HepG2 (cell line): ENCODE data around the gene TMOD2. TPM values are rescaled to one million over a fixed set of nuclear protein-coding genes. Genes with fewer than 3 reads are reported as not detected.

Source experiments
- AGO1 ChIP-seq: fragments of 200-400 bp; formaldehyde crosslinking; IDR thresholded peaks from 2 replicates; pipeline ENCODE4 v1.6.1; 2017; ENCODE audit warnings: mild to moderate bottlenecking, low read depth, low read length, moderate library complexity; ENCODE audit not compliant: poor library complexity, severe bottlenecking
- ARNT2 ChIP-seq: sonication (generic); formaldehyde crosslinking; IDR thresholded peaks from 2 replicates; pipeline ENCODE4 v1.8.0; 2022; ENCODE audit warnings: mild to moderate bottlenecking, low read depth, missing genetic modification reagents, moderate library complexity
- POGK ChIP-seq: sonication (generic); formaldehyde crosslinking; conservative IDR thresholded peaks from 2 replicates; pipeline ENCODE4 v1.8.0; 2022; ENCODE audit warnings: mild to moderate bottlenecking, moderate library complexity, missing genetic modification reagents
- RXRB ChIP-seq: IDR thresholded peaks from 2 replicates; pipeline ENCODE4 v1.6.1; 2016; ENCODE audit warnings: borderline replicate concordance, missing genetic modification reagents, missing compliant biosample characterization
- SKI ChIP-seq: fragments of 450-650 bp; IDR thresholded peaks from one replicate; pipeline ENCODE4 v1.6.1; 2018; ENCODE audit warnings: mild to moderate bottlenecking; ENCODE audit not compliant: partially characterized antibody
- ZNF589 ChIP-seq: sonication (generic); formaldehyde crosslinking; conservative IDR thresholded peaks from 2 replicates; pipeline ENCODE4 v1.8.0; 2022; ENCODE audit warnings: mild to moderate bottlenecking, moderate library complexity, missing genetic modification reagents
- ZNF713 ChIP-seq: sonication (generic); formaldehyde crosslinking; IDR thresholded peaks from 2 replicates; pipeline ENCODE4 v1.4.0; 2020; ENCODE audit warnings: mild to moderate bottlenecking, missing genetic modification reagents
- ZSCAN30 ChIP-seq: sonication (generic); formaldehyde crosslinking; IDR thresholded peaks from 2 replicates; pipeline ENCODE4 v1.5.0; 2020; ENCODE audit warnings: mild to moderate bottlenecking, missing genetic modification reagents
- polyA plus RNA-seq, 8 experiments: library from polyadenylated mRNA; depleted of rRNA in 3 of 8; stranded (reverse) in 7 of 8; unstranded in 1 of 8; fragments of >200 nt; fragmentation: Illumina TruSeq in 4 of 8; extraction: Trizol in 4 of 8; gene quantifications; 2 replicates each; pipeline versions ENCODE4 v1.2.1 to v1.2.3, GENCODE V29; 2011 to 2016; ENCODE audit warnings: low read depth in 4 of 8, missing spikeins in 1 of 8, mixed read lengths in 1 of 8; ENCODE audit not compliant: insufficient read depth in 1 of 8
- total RNA-seq, 5 experiments: library from RNA; depleted of rRNA; stranded (reverse); fragments of >200 nt; fragmentation: Illumina TruSeq; extraction: Trizol; gene quantifications; 2 replicates each; pipeline ENCODE4 v1.2.3, GENCODE V29; 2016; ENCODE audit warnings: low read depth in 1 of 5
- TF ChIP-seq, protein P1 (sequence below): sonication (generic); formaldehyde crosslinking; IDR thresholded peaks from 2 replicates; pipeline ENCODE4 v1.4.0; 2020; ENCODE audit warnings: low read depth, mild to moderate bottlenecking, missing genetic modification reagents
- TF ChIP-seq, protein P2 (sequence below): sonication (generic); formaldehyde crosslinking; IDR thresholded peaks from 2 replicates; pipeline ENCODE4 v1.5.0; 2020; ENCODE audit warnings: missing genetic modification reagents
- TF ChIP-seq, protein P3 (sequence below): sonication (generic); formaldehyde crosslinking; IDR thresholded peaks from 2 replicates; pipeline ENCODE4 v1.4.0; 2020; ENCODE audit warnings: mild to moderate bottlenecking, missing genetic modification reagents
- TF ChIP-seq, protein P4 (sequence below): IDR thresholded peaks from 2 replicates; pipeline ENCODE4 v1.4.0; 2020; ENCODE audit warnings: mild to moderate bottlenecking, missing genetic modification reagents

TMOD2 gene
- total and polyA plus RNA-seq, 2 of the 13 experiments (the other 11 are each of a cell fraction or from before 2014, with no cell fraction given) = 0.01 to 0.02 TPM

DNA sequence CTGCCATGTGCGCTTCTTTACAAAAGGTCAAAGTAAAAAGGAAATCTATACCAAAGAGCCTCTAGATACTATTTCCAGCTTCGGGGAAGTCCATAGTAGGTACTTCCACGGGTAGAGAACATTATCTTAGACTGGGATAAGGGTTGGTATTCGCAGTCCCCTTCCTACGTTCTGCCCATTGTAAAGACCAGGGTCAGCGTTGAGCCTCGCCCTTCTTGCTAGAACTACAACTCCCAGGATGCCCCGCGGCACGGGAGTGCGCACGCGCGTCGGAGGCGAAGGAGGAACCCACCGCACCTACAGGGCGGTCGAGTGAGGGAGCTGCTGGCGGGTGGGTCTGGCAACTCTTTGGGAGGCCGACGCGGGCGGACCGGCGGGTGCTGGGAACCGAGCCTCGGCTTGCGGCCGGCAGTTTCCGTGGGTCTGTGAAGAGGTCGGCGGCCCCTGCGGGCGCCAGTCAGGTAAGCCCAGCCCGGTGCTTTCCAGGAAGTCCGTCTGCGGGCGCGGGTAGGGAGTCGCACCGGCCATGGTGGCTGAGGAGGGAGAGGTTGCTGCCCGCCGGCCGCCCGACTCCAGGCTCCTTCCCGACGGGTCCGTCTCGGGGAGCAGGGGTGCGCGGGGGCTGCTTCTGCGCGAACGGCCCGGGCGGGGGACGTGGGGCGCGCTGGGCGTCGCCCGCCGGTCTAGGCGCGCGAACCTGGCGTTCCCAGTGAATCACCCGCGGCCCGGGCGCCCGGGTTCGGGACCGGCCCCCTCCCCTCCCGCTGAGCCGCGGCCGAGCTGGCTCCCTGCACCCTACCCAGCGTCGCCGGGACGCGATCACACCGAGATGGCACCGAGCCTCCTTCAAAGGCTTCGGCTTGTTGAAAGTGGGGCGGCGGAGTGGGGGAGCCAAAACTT is 78.2 kb downstream of the TMOD2 start, which contains the start of gene TMOD3 (continued):
- TF ChIP-seq POGK (CRISPR knock-in tag) (no peak; the same call in 1 of the 2 replicates), AGO1 (peak; percentile 70), SKI (no peak), ZNF589 (CRISPR knock-in tag) (no peak), ZSCAN30 (CRISPR knock-in tag) (no peak), ZNF713 (CRISPR knock-in tag) (no peak), RXRB (CRISPR knock-in tag) (no peak; the same call in 1 of the 2 replicates), ARNT2 (CRISPR knock-in tag) (no peak)
- TF ChIP-seq, protein P1, sequence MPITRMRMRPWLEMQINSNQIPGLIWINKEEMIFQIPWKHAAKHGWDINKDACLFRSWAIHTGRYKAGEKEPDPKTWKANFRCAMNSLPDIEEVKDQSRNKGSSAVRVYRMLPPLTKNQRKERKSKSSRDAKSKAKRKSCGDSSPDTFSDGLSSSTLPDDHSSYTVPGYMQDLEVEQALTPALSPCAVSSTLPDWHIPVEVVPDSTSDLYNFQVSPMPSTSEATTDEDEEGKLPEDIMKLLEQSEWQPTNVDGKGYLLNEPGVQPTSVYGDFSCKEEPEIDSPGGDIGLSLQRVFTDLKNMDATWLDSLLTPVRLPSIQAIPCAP (CRISPR knock-in tag) = no peak
- TF ChIP-seq, protein P2, sequence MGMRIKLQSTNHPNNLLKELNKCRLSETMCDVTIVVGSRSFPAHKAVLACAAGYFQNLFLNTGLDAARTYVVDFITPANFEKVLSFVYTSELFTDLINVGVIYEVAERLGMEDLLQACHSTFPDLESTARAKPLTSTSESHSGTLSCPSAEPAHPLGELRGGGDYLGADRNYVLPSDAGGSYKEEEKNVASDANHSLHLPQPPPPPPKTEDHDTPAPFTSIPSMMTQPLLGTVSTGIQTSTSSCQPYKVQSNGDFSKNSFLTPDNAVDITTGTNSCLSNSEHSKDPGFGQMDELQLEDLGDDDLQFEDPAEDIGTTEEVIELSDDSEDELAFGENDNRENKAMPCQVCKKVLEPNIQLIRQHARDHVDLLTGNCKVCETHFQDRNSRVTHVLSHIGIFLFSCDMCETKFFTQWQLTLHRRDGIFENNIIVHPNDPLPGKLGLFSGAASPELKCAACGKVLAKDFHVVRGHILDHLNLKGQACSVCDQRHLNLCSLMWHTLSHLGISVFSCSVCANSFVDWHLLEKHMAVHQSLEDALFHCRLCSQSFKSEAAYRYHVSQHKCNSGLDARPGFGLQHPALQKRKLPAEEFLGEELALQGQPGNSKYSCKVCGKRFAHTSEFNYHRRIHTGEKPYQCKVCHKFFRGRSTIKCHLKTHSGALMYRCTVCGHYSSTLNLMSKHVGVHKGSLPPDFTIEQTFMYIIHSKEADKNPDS (CRISPR knock-in tag) = no peak; the same call in 1 of the 2 replicates
- TF ChIP-seq, protein P3, sequence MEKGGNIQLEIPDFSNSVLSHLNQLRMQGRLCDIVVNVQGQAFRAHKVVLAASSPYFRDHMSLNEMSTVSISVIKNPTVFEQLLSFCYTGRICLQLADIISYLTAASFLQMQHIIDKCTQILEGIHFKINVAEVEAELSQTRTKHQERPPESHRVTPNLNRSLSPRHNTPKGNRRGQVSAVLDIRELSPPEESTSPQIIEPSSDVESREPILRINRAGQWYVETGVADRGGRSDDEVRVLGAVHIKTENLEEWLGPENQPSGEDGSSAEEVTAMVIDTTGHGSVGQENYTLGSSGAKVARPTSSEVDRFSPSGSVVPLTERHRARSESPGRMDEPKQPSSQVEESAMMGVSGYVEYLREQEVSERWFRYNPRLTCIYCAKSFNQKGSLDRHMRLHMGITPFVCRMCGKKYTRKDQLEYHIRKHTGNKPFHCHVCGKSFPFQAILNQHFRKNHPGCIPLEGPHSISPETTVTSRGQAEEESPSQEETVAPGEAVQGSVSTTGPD (CRISPR knock-in tag) = no peak
- TF ChIP-seq, protein P4, sequence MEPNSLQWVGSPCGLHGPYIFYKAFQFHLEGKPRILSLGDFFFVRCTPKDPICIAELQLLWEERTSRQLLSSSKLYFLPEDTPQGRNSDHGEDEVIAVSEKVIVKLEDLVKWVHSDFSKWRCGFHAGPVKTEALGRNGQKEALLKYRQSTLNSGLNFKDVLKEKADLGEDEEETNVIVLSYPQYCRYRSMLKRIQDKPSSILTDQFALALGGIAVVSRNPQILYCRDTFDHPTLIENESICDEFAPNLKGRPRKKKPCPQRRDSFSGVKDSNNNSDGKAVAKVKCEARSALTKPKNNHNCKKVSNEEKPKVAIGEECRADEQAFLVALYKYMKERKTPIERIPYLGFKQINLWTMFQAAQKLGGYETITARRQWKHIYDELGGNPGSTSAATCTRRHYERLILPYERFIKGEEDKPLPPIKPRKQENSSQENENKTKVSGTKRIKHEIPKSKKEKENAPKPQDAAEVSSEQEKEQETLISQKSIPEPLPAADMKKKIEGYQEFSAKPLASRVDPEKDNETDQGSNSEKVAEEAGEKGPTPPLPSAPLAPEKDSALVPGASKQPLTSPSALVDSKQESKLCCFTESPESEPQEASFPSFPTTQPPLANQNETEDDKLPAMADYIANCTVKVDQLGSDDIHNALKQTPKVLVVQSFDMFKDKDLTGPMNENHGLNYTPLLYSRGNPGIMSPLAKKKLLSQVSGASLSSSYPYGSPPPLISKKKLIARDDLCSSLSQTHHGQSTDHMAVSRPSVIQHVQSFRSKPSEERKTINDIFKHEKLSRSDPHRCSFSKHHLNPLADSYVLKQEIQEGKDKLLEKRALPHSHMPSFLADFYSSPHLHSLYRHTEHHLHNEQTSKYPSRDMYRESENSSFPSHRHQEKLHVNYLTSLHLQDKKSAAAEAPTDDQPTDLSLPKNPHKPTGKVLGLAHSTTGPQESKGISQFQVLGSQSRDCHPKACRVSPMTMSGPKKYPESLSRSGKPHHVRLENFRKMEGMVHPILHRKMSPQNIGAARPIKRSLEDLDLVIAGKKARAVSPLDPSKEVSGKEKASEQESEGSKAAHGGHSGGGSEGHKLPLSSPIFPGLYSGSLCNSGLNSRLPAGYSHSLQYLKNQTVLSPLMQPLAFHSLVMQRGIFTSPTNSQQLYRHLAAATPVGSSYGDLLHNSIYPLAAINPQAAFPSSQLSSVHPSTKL (CRISPR knock-in tag) = 0 out of 2 replicates have a peak, but pooled peaks have one; percentile 13
